Adrenal gland (tissue), 12 donors: ENCODE data around the gene PARP3. TPM values are rescaled to one million over a fixed set of nuclear protein-coding genes. Genes with fewer than 3 reads are reported as not detected.

Experiments used
- DNase-seq, 7 donors: peaks; one replicate each; pipeline ENCODE4 v3.0.0-alpha.2; 2019 to 2020
- H3K27ac ChIP-seq, 5 donors: fragments of 200-600 bp; sonication (generic) in 4 of 5; 1 replicate in 3 of 5; 2 replicates in 2 of 5; pipeline versions ENCODE4 v1.5.1 to v1.8.0; 2016 to 2020; ENCODE audit warnings: mild to moderate bottlenecking in 1 of 5
- H3K27me3 ChIP-seq: fragments of 200-600 bp; 2 replicates; pipeline ENCODE4 v1.8.0; 2021
- H3K36me3 ChIP-seq, 2 donors: fragments of 200-600 bp; replicated peaks in 1 of 2; 1 replicate in 1 of 2; 2 replicates in 1 of 2; pipeline versions ENCODE4 v1.5.1 to v1.8.0; 2018 to 2022
- H3K4me1 ChIP-seq, 2 donors: fragments of 200-600 bp; replicated peaks in 1 of 2; 1 replicate in 1 of 2; 2 replicates in 1 of 2; pipeline versions ENCODE4 v1.5.1 to v1.8.0; 2018 to 2021
- H3K4me3 ChIP-seq, 4 donors: fragments of 200-600 bp; sonication (generic) in 3 of 4; one replicate each; pipeline ENCODE4 v1.5.1; 2016 to 2018
- H3K9me3 ChIP-seq, 3 donors: fragments of 200-600 bp; sonication (generic) in 1 of 3; replicated peaks in 1 of 3; 1 replicate in 2 of 3; 2 replicates in 1 of 3; pipeline versions ENCODE4 v1.5.1 to v1.8.0; 2016 to 2021
- CTCF ChIP-seq, 6 experiments: fragments of 450-650 bp in 4 of 6; fragments of 200-600 bp in 2 of 6; sonication (generic) in 1 of 6; IDR thresholded peaks; 1 replicate in 5 of 6; 2 replicates in 1 of 6; pipeline versions ENCODE4 v1.5.1 to v1.8.0; 2016 to 2021; ENCODE audit warnings: antibody characterized with exemption in 6 of 6, mild to moderate bottlenecking in 2 of 6, moderate library complexity in 1 of 6
- POLR2A ChIP-seq, 2 donors: fragments of 450-650 bp; IDR thresholded peaks; one replicate each; pipeline ENCODE4 v1.6.1; 2017; ENCODE audit warnings: antibody characterized with exemption in 2 of 2, mild to moderate bottlenecking in 2 of 2, moderate library complexity in 1 of 2
- WGBS, 4 donors: extraction: QIAGEN DNeasy Blood & Tissue Kit in 2 of 4; methylation state at CpG; one replicate each; pipeline versions ENCODE4 v1.1.5 to v1.1.7; 2013 to 2017; 5-methylcytosine and 5-hydroxymethylcytosine counted together
- intact Hi-C, 2 donors: fragments of 100-400 bp; cut with DNase I; formaldehyde crosslinking; loops; one replicate each; pipeline versions ENCODE4 v1.14.1 to v1.15.0; 2022 to 2023
- polyA plus RNA-seq, 3 donors: library from polyadenylated mRNA; stranded (reverse); fragments of 200-250 nt in 2 of 3; fragments of 350-450 nt in 1 of 3; fragmentation: Illumina TruSeq in 1 of 3; extraction: RNeasy Lipid Tissue Mini Kit (QIAGEN cat#74804) in 1 of 3; gene quantifications; one replicate each; pipeline ENCODE4 v1.2.3, GENCODE V29; 2013 to 2014
- total RNA-seq, 9 donors: library from RNA; depleted of rRNA in 4 of 9; stranded (reverse); fragments of >200 nt in 4 of 9; fragments of 120-200 nt in 1 of 9; fragmentation: NEBNext Ultra II Directional in 1 of 9; extraction: Animal tissue kit (Norgen Biotek cat#: 25700) in 1 of 9; gene quantifications; one replicate each; pipeline versions ENCODE4 v1.1.0 to v1.2.4, GENCODE V29; 2013 to 2023
- donor health status: healthy with polysubstance abuse.
- donor health status: Bipolar disorder and iron deficiency.
- donor health status: DM: yes; HTN: yes; CAD: no.
- donor health status: DM: no; HTN: no; CAD: no.
- donor health status: DM: no; HTN: no; CAD: no.
- donor health status: DM: yes; HTN: yes; CAD: no.

PARP3 gene
- total and polyA plus RNA-seq, 12 donors = 7.8 to 94.1 (median 60.4) TPM

- no peak for DNase-seq
- 92 to 97% (median 95%) methylated on average over 9 to 13 of the region's 13 CpGs for WGBS, 4 donors
Measured at GRCh38 chr3:51937611-51938450, 4.3 kb upstream of the PARP3 start.

GRCh38 chr3:51938780-51939425 lies 3.3 kb upstream of the PARP3 start:
- 63 to 75% (median 64%) methylated on average over 9 of the region's 9 CpGs for WGBS, 4 donors
- no peak overlapping the region for H3K4me3 ChIP-seq
- DNase-seq = peak in 5 of 7 donors; percentile 69 to 78 (median 73)
- H3K27ac ChIP-seq = peak overlapping the region in 1 of 5 donors; percentile 26
- intact Hi-C loops = no loop called here
- H3K4me1 ChIP-seq = peaks cover 31 to 37% of the 10 kb centered on the region in 2 donors
- H3K36me3 ChIP-seq = peaks cover 0 to 42% of the 10 kb centered on the region in 2 donors
- H3K27me3 ChIP-seq = no peaks in the 10 kb centered on the region
- no peaks in the 10 kb centered on the region for H3K9me3 ChIP-seq
- TF ChIP-seq CTCF (IDR thresholded peaks at IDR 0.05) (no peak), POLR2A (IDR thresholded peaks at IDR 0.05) (no peak)

More at GRCh38 chr3:51937611-51938450, 4.3 kb upstream of the PARP3 start:
- TF ChIP-seq POLR2A (IDR thresholded peaks at IDR 0.05) = no peak
- no peak for TF ChIP-seq CTCF (IDR thresholded peaks at IDR 0.05)
- H3K4me1 ChIP-seq = peaks cover 25 to 32% of the 10 kb centered on the region in 2 donors
- peaks cover 0 to 51% of the 10 kb centered on the region in 2 donors for H3K36me3 ChIP-seq
- H3K4me3 ChIP-seq = no peak overlapping the region
- H3K27me3 ChIP-seq = no peaks in the 10 kb centered on the region
- H3K27ac ChIP-seq = no peak overlapping the region
- no peaks in the 10 kb centered on the region for H3K9me3 ChIP-seq
- intact Hi-C loops = no loop called here

- DNase-seq = peak in 2 of 7 donors; percentile 10 to 19
- H3K4me3 ChIP-seq = peak overlapping the region; percentile 13 to 87 (median 56)
- peaks cover 0 to 29% of the 10 kb centered on the region in 2 donors for H3K36me3 ChIP-seq
- peak overlapping the region in 3 of 5 donors; percentile 61 to 89 (median 74) for H3K27ac ChIP-seq
- intact Hi-C loops = loop anchor here in 1 of 2 donors (10.0 kb wide), 1 partner anchor 54 kb away; the partner anchor contains the start of gene RPL29
- H3K9me3 ChIP-seq = no peaks in the 10 kb centered on the region
- TF ChIP-seq CTCF (IDR thresholded peaks at IDR 0.05) (no peak), POLR2A (IDR thresholded peaks at IDR 0.05) (no peak)
- H3K4me1 ChIP-seq = peaks cover 31 to 37% of the 10 kb centered on the region in 2 donors
- H3K27me3 ChIP-seq = no peaks in the 10 kb centered on the region
- 26 to 32% (median 28%) methylated on average over 13 of the region's 13 CpGs for WGBS, 4 donors
Measured at GRCh38 chr3:51940648-51941462, 1.3 kb upstream of the PARP3 start.
